Skin epidermis (tissue), 12 donors: ENCODE data around the gene NFKBIA.
"Not testable (repeated sequence)": the region's sequence is repeated elsewhere in the genome, so short reads cannot be mapped to it uniquely, and the experiment has no call there.

ENCODE experiments used
- H3K27ac ChIP-seq, 21 experiments: fragments of 200-600 bp; sonication (generic) in 11 of 21; one replicate each; pipeline ENCODE4 v1.5.0; 2020; ENCODE audit warnings: mild to moderate bottlenecking in 3 of 21, inconsistent platforms in 2 of 21, moderate library complexity in 2 of 21
- H3K4me3 ChIP-seq, 7 experiments: fragments of 200-600 bp; sonication (generic) in 2 of 7; one replicate each; pipeline ENCODE4 v1.5.0; 2020; ENCODE audit warnings: inconsistent platforms in 2 of 7, mild to moderate bottlenecking in 2 of 7, moderate library complexity in 1 of 7

Gene NFKBIA

GRCh38 chr14:35394326-35395013 lies 10.1 kb downstream of the NFKBIA start:
- Histone ChIP-seq H3K4me3 (no peak overlapping the region), H3K27ac (peak overlapping the region in 1 of 21 experiments; percentile 36)

- H3K27ac ChIP-seq: peak overlapping the region in 2 of 21 experiments; percentile 36 to 54
- no peak overlapping the region for H3K4me3 ChIP-seq
These were observed 10.7 kb downstream of the NFKBIA start for GRCh38 chr14:35393826-35394225.

- no peak overlapping the region for H3K4me3 ChIP-seq
- no peak overlapping the region for H3K27ac ChIP-seq
These were observed 12.4 kb downstream of the NFKBIA start for GRCh38 chr14:35392103-35392502.

DNA sequence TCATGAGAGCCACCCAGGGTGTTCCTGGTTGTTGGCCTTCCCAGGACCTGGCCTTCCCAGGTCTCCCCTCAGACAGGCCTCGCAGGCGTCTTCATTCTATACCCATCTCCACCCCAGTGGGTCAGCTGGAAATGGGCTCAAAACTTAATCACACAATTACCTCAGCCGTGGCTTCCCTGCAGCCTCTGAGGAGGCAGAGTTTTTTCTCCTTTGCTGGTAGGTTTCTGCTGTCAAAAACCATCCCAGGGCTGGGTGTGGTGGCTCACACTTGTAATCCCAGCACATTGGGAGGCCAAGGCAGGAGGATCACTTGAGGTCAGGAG lies 13.2 kb downstream of the NFKBIA start:
- Histone ChIP-seq H3K27ac (no peak overlapping the region), H3K4me3 (no peak overlapping the region)

- H3K4me3 ChIP-seq: no peak overlapping the region
- peak overlapping the region in 6 of 21 experiments; percentile 21 to 65 (median 26) for H3K27ac ChIP-seq
These were observed 13.8 kb downstream of the NFKBIA start for GRCh38 chr14:35390577-35391387.

DNA sequence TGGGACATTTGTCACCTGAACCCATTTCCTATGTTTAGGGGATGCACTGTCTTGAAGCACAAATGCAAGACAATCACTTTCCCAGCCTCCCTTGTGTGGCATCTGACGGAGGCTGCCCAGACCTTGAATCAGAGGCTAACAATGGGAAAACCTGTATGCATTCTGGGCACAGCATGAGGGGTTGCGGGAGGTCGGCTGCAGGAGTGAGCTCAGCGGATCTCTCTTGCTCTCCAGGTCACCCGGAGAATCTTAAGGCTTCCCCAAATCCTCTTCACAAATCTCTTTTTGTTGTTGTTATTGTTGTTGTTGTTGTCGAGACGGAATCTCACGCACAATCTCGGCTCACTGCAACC lies 15.3 kb downstream of the NFKBIA start:
- Histone ChIP-seq H3K27ac (no peak overlapping the region), H3K4me3 (no peak overlapping the region)

GRCh38 chr14:35388656-35389314 lies 15.8 kb downstream of the NFKBIA start:
- Histone ChIP-seq H3K4me3 (no peak overlapping the region), H3K27ac (no peak overlapping the region)

- H3K4me3 ChIP-seq: no peak overlapping the region
- peak overlapping the region in 1 of 21 experiments; percentile 78 for H3K27ac ChIP-seq
These were observed 16.6 kb downstream of the NFKBIA start for GRCh38 chr14:35387713-35388579.

- H3K27ac ChIP-seq: peak overlapping the region in 10 of 21 experiments; percentile 1 to 85 (median 62)
- H3K4me3 ChIP-seq: no peak overlapping the region
These were observed 17.3 kb downstream of the NFKBIA start for GRCh38 chr14:35387219-35387618.

DNA sequence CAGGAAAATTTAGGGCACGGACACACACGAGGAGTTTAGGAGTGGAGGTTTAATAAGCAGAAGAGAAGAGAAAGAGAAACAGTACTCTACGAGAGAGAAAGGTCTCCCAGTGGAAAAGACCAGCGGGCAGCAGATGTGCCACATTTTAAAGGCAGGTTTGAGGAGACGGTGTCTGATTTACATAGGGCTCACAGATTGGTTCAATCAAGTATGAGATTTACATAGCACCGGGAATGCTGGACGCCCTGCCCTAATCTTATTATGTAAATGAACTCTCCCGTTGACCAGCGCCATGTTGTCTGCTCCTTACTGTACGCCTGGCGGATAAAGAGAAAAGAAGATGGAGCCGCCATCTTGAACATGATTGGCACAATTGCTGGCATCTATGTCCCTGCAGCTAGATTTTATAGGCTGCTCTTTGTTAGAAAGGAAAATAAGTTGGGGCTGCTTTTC lies 17.9 kb downstream of the NFKBIA start:
- H3K27ac ChIP-seq: peak overlapping the region in 15 of 21 experiments; percentile 1 to 85 (median 64)

GRCh38 chr14:35385042-35385839 lies 19.3 kb downstream of the NFKBIA start:
- no peak overlapping the region for H3K4me3 ChIP-seq

More for the DNA sequence above, 17.9 kb downstream of the NFKBIA start:
- H3K4me3 ChIP-seq: no peak overlapping the region

GRCh38 chr14:35384455-35385041 lies 20.0 kb downstream of the NFKBIA start:
- H3K27ac ChIP-seq: peak overlapping the region in 18 of 21 experiments; percentile 32 to 85 (median 68)
- H3K4me3 ChIP-seq: no peak overlapping the region

More at GRCh38 chr14:35385042-35385839, 19.3 kb downstream of the NFKBIA start:
- peak overlapping the region in 19 of 21 experiments; percentile 12 to 85 (median 64) for H3K27ac ChIP-seq

- H3K4me3 ChIP-seq: no peak overlapping the region
- H3K27ac ChIP-seq: peak overlapping the region in 19 of 21 experiments; percentile 0 to 85 (median 65)
These were observed 20.7 kb downstream of the NFKBIA start for GRCh38 chr14:35383569-35384454.

- Histone ChIP-seq H3K27ac (no peak overlapping the region), H3K4me3 (no peak overlapping the region)
These were observed 23.8 kb downstream of the NFKBIA start for GRCh38 chr14:35380794-35381193.

- not testable (repeated sequence) for H3K4me3 ChIP-seq
- H3K27ac ChIP-seq: peak overlapping the region in 1 of 21 experiments; percentile 49
These were observed 25.2 kb downstream of the NFKBIA start for GRCh38 chr14:35379234-35379933.

GRCh38 chr14:35378425-35379233 lies 25.9 kb downstream of the NFKBIA start:
- H3K27ac ChIP-seq: peak overlapping the region in 1 of 21 experiments; percentile 49
- H3K4me3 ChIP-seq: no peak overlapping the region
